ENCODE results near the gene GRIK3.

The GRIK3 gene

DNA sequence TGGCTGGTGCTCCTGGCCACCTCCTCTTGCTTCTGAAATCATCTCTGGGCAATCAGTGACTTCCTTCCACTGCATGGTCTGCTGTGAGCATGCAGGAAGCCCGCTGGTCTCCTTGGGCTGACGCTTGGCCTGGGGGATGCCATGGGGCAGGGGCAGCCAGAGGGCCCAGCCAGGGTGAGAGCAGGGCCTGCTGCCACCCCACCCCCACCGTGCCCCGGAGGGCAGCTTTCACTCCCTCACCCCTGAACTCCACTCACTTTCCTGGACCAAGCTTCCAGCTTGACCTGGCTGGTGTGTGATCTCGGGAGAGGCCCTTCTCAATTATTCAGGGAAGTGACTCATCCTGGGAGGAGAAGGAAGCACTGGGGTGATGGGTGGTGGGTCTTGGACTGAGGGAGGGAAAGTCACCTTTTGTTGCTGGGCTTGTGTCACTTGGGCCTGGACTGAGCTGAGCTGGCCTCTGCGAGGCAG is 281.4 kb downstream of the GRIK3 start:
- no peak for DNase-seq

- DNase-seq: no peak
Observed at GRCh38 chr1:36752431-36752830, 281.9 kb downstream of the GRIK3 start.

DNA sequence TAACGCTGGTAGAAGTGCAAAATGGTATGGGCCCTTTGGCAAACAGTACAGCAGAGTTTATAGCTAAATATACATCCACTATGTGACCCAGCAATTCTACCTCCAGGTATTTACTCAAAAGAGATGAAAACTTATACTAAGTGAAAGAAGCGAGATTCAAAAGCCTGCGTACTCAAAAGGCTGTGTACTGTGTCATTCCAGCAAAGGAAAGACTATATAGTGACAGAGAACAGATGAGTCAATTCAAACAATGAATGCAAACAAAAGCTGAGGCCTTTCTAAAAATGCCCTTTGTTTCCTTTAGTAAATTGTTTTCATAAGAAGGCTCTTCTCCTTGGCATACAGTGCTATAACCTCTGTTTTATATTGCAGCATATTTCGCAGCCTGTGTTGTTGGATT is 282.8 kb downstream of the GRIK3 start:
- no peak for DNase-seq

GRCh38 chr1:36748466-36748865 is 285.8 kb downstream of the GRIK3 start:
- DNase-seq: no peak

All from left hindlimb (tissue), 1 donor.